GM12865 (cell line): ENCODE measurements around the gene FGFR1OP2.

ENCODE experiments used
- DNase-seq: peaks from one replicate; pipeline ENCODE4 v3.0.0; 2010; ENCODE audit warnings: low read depth
- H3K4me3 ChIP-seq: 2 replicates; pipeline ENCODE4 v1.5.1; 2011; ENCODE audit warnings: mild to moderate bottlenecking, low read depth, low read length, control low read depth
- TF ChIP-seq, protein P1 (sequence below): IDR thresholded peaks from 2 replicates; pipeline ENCODE4 v1.5.1; 2011; ENCODE audit warnings: low read length, control low read depth, low read depth, inconsistent platforms; ENCODE audit not compliant: insufficient read depth; ENCODE audit errors: missing control alignments

The FGFR1OP2 gene

DNA sequence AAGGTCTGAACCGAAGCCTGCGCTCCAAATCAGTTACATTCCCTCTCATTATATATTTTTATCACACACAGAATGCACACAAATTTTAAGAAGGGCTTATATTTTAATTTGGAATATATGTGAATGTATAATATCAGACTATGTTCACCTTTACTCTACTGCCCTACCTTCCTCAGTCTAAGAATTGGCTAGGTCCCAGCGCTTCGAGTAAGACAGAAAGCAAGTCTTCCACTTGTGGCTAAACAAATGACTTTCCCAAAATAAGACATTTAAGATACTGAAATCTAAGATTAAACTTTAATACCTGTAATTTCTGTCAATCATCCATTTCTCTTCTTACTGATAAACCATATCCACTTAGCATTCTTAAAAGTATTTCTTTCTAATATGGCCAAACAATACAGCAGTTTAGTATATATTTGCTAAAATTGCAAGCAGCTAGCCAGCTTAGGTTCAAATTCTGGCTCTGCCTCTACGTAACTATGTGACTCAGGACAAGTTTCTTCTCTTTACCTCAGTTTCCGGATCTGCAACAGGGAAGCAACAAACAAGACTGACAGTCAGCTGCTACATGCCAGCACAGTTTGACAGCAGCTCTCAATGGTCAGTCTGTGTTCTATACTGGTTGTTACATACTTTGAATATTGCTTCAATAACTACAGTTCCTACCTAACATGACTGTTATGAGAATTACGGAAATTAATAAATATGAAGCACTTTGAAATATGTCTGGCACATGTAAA, 2.5 kb upstream of the FGFR1OP2 start:
- peak overlapping the region; percentile 86 for H3K4me3 ChIP-seq
- no peak for DNase-seq
- TF ChIP-seq, protein P1, sequence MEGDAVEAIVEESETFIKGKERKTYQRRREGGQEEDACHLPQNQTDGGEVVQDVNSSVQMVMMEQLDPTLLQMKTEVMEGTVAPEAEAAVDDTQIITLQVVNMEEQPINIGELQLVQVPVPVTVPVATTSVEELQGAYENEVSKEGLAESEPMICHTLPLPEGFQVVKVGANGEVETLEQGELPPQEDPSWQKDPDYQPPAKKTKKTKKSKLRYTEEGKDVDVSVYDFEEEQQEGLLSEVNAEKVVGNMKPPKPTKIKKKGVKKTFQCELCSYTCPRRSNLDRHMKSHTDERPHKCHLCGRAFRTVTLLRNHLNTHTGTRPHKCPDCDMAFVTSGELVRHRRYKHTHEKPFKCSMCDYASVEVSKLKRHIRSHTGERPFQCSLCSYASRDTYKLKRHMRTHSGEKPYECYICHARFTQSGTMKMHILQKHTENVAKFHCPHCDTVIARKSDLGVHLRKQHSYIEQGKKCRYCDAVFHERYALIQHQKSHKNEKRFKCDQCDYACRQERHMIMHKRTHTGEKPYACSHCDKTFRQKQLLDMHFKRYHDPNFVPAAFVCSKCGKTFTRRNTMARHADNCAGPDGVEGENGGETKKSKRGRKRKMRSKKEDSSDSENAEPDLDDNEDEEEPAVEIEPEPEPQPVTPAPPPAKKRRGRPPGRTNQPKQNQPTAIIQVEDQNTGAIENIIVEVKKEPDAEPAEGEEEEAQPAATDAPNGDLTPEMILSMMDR, result no peak

DNA sequence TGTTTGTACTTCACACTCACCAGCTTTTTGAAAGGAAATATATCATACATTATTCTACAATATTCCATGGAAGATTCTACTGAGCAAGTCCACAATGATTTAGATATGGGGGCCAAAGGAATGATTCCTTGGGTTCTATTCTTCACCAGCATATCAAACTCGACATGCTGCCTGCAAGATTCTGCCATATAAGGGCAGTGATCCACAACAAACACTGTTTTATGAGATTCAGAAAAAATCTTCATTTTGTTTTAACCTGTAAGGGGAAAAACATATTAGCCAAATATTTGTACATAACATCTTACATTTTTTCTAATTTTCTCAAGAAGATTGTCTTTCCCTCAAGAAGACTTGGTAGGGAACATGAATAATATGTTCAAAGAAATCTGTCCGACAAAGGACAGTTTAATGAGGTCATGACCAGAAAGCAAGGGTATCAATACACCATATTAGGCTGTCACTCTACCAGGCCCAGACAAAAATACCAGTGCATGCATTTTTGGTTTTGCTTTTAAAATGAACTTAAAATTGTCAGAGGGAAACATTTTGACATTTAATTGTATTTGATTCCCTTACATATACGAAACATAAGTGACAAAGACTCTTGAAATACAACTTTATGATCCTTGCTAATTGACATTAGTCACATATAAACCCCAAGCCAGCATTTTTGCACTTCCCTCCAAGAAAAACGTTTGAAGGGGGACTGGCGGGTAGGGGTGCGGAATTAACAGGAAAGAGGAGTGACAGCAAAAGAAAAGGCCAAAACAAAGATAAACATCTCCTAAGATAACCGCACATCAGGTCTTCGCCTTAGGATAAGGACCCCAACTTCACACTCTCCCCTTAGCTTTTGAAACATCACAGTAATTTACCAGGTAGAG, 1.5 kb upstream of the FGFR1OP2 start:
- peak; percentile 33 for DNase-seq
- TF ChIP-seq, protein P1, result no peak

DNA sequence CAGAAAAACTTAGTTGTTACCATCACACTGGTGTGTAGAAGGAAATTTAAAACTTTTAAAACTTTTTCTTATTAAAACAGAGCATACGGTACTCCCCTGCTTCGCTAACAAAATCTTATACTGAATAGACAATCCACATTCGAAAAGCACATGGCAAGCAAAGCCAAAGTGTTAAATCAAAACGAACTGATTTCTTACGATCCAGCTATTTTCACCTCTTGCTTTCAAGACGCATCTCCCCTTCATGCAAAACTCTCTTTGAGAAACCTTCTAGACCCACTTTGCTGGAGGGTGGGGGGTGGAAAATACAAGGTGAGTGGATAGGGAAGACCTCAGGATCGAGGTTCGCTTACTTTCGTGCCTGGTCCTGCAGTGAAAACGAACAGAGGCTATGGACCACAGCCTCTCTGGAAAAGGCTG, 817 bp upstream of the FGFR1OP2 start:
- H3K4me3 ChIP-seq, result peak overlapping the region; percentile 86
- DNase-seq, result no peak
- TF ChIP-seq, protein P1, result no peak

More for the DNA sequence above, 1.5 kb upstream of the FGFR1OP2 start:
- peak overlapping the region; percentile 86 for H3K4me3 ChIP-seq

DNA sequence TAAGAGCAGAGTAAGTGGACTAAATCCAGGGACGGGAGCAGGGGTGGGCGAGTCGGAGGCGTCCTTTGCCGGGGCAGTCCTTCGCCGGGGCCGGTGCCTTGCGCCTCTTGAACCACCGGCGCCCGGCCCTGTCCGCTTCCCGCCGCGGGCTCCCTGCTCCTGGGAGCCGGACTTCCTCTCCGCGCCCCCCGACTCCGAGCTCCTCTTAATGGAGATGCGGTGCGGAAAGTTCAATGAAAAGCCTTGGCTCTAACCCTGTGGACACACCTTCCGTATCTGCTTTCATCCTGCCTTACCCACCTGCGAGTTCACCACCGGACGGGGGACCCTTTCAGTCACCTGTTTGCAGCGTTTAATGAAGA, 412 bp downstream of the FGFR1OP2 start:
- TF ChIP-seq, protein P1, result no peak
- peak overlapping the region; percentile 86 for H3K4me3 ChIP-seq
- no peak for DNase-seq

DNA sequence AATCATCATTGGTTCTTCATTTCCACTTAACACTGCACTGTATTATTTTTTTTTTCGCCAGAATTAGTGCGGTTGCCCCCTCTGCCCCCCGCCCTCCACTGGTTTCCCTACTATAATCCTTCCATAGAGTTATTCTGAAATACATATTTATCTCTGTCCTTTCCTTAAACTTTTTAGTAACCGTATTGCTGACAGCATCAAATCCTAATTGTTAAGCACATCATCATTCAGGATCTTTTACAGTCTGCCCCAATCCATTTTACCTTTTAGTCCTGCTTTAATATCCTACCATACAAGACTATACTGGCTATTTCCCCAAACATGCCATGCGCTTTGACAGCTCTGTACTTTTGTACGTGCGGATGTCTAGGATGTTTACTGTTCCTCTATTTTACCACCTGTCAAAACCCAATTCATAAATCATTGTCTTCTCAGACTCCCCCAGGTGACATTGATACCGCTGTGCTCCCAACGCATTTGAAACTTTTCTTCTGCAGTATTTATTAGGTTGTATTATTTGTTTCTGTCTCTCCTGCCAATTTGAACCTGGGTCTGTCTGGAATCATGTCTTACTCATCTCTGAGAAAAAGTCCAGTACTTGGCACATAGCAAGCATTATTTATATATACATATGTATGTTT, 1.0 kb downstream of the FGFR1OP2 start:
- TF ChIP-seq, protein P1, result no peak
- peak; percentile 35 for DNase-seq
- H3K4me3 ChIP-seq, result peak overlapping the region; percentile 86

DNA sequence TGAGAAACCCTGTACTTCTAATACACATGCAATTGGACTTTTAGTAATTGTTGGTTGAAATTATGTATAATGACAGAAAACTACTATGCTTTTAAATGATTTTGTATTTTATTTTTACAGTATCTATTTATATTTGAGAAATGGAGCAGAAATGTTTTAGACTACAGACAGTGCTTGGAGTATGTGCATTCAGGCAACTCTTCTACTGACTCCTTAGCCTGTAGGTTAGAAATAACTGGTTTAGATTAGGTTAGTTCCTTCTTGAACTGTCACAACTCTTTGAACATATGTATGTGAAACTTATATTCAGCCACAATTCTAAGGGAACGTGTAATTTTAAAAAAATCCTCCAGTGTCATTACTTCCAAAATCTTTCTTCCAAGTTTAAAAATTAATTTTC, 1.7 kb downstream of the FGFR1OP2 start:
- peak overlapping the region; percentile 86 for H3K4me3 ChIP-seq
- no peak for DNase-seq
- TF ChIP-seq, protein P1, result no peak
